HUES6 (cell line): ENCODE results near the gene DDX52.

Experiments used
- H3K27ac ChIP-seq: 2 replicates; pipeline ENCODE4 v1.7.0; 2013; ENCODE audit warnings: low read depth, mild to moderate bottlenecking, low read length, inconsistent platforms
- H3K27me3 ChIP-seq: 2 replicates; pipeline ENCODE4 v1.6.1; 2013; ENCODE audit warnings: low read length; ENCODE audit not compliant: control insufficient read depth, insufficient read depth
- H3K36me3 ChIP-seq: 2 replicates; pipeline ENCODE4 v1.6.1; 2013; ENCODE audit warnings: low read length; ENCODE audit not compliant: control insufficient read depth, insufficient read depth
- H3K4me1 ChIP-seq: 2 replicates; pipeline ENCODE4 v1.6.1; 2013; ENCODE audit warnings: low read length; ENCODE audit not compliant: control insufficient read depth, insufficient read depth
- H3K4me3 ChIP-seq: 2 replicates; pipeline ENCODE4 v1.5.1; 2013; ENCODE audit warnings: low read depth, low read length
- H3K9ac ChIP-seq: one replicate; pipeline ENCODE4 v1.6.1; 2013; ENCODE audit warnings: mild to moderate bottlenecking, low read length
- H3K9me3 ChIP-seq: 2 replicates; pipeline ENCODE4 v1.6.1; 2013; ENCODE audit warnings: low read depth, low read length; ENCODE audit not compliant: control insufficient read depth, insufficient read depth

DDX52 gene

GRCh38 chr17:37672548-37673078 lies 29.4 kb upstream of the DDX52 start:
- Histone ChIP-seq H3K9ac (no peak overlapping the region), H3K4me1 (peaks cover 4% of the 10 kb centered on the region; the same call in 1 of the 2 replicates), H3K27me3 (no peaks in the 10 kb centered on the region), H3K9me3 (no peaks in the 10 kb centered on the region), H3K4me3 (no peak overlapping the region), H3K36me3 (no peaks in the 10 kb centered on the region), H3K27ac (no peak overlapping the region)

- H3K4me3 ChIP-seq, result no peak overlapping the region
- H3K36me3 ChIP-seq, result no peaks in the 10 kb centered on the region
- no peak overlapping the region for H3K9ac ChIP-seq
- H3K27me3 ChIP-seq, result no peaks in the 10 kb centered on the region
- H3K9me3 ChIP-seq, result no peaks in the 10 kb centered on the region
- no peak overlapping the region for H3K27ac ChIP-seq
- peaks cover 4% of the 10 kb centered on the region; the same call in 1 of the 2 replicates for H3K4me1 ChIP-seq
Measured at GRCh38 chr17:37671824-37672547, 28.7 kb upstream of the DDX52 start.

- H3K4me1 ChIP-seq, result peaks cover 4% of the 10 kb centered on the region; the same call in 1 of the 2 replicates
- no peaks in the 10 kb centered on the region for H3K36me3 ChIP-seq
- H3K9me3 ChIP-seq, result no peaks in the 10 kb centered on the region
- H3K9ac ChIP-seq, result no peak overlapping the region
- no peak overlapping the region for H3K27ac ChIP-seq
- no peaks in the 10 kb centered on the region for H3K27me3 ChIP-seq
- no peak overlapping the region for H3K4me3 ChIP-seq
Measured at GRCh38 chr17:37671028-37671823, 28.0 kb upstream of the DDX52 start.

- Histone ChIP-seq H3K27me3 (no peaks in the 10 kb centered on the region), H3K27ac (no peak overlapping the region), H3K4me1 (peaks cover 17% of the 10 kb centered on the region), H3K9ac (no peak overlapping the region), H3K9me3 (no peaks in the 10 kb centered on the region), H3K36me3 (no peaks in the 10 kb centered on the region), H3K4me3 (no peak overlapping the region)
Measured at GRCh38 chr17:37667039-37667438, 23.8 kb upstream of the DDX52 start.

GRCh38 chr17:37664214-37664613 lies 21.0 kb upstream of the DDX52 start:
- H3K4me1 ChIP-seq, result peaks cover 12% of the 10 kb centered on the region
- no peak overlapping the region for H3K9ac ChIP-seq
- H3K27ac ChIP-seq, result no peak overlapping the region
- no peak overlapping the region for H3K4me3 ChIP-seq
- no peaks in the 10 kb centered on the region for H3K36me3 ChIP-seq
- no peaks in the 10 kb centered on the region for H3K9me3 ChIP-seq
- no peaks in the 10 kb centered on the region for H3K27me3 ChIP-seq

GRCh38 chr17:37662353-37662752 lies 19.1 kb upstream of the DDX52 start:
- Histone ChIP-seq H3K27me3 (no peaks in the 10 kb centered on the region), H3K27ac (no peak overlapping the region), H3K9me3 (no peaks in the 10 kb centered on the region), H3K36me3 (no peaks in the 10 kb centered on the region), H3K4me3 (no peak overlapping the region), H3K9ac (no peak overlapping the region), H3K4me1 (peaks cover 12% of the 10 kb centered on the region)

GRCh38 chr17:37661400-37662014 lies 18.3 kb upstream of the DDX52 start:
- Histone ChIP-seq H3K36me3 (no peaks in the 10 kb centered on the region), H3K27ac (no peak overlapping the region), H3K4me3 (no peak overlapping the region), H3K9me3 (no peaks in the 10 kb centered on the region), H3K27me3 (no peaks in the 10 kb centered on the region), H3K4me1 (peaks cover 12% of the 10 kb centered on the region), H3K9ac (no peak overlapping the region)

GRCh38 chr17:37659925-37660324 lies 16.7 kb upstream of the DDX52 start:
- Histone ChIP-seq H3K27me3 (no peaks in the 10 kb centered on the region), H3K36me3 (no peaks in the 10 kb centered on the region), H3K4me1 (peaks cover 12% of the 10 kb centered on the region), H3K9ac (no peak overlapping the region), H3K27ac (no peak overlapping the region), H3K4me3 (no peak overlapping the region), H3K9me3 (no peaks in the 10 kb centered on the region)

GRCh38 chr17:37657202-37657601 lies 14.0 kb upstream of the DDX52 start:
- H3K27me3 ChIP-seq, result no peaks in the 10 kb centered on the region
- H3K9me3 ChIP-seq, result no peaks in the 10 kb centered on the region
- peaks cover 2% of the 10 kb centered on the region for H3K4me1 ChIP-seq
- H3K36me3 ChIP-seq, result no peaks in the 10 kb centered on the region
- no peak overlapping the region for H3K4me3 ChIP-seq
- H3K9ac ChIP-seq, result no peak overlapping the region
- H3K27ac ChIP-seq, result no peak overlapping the region

GRCh38 chr17:37651849-37652248 lies 8.6 kb upstream of the DDX52 start:
- Histone ChIP-seq H3K4me1 (no peaks in the 10 kb centered on the region), H3K27ac (no peak overlapping the region), H3K9me3 (no peaks in the 10 kb centered on the region), H3K36me3 (no peaks in the 10 kb centered on the region), H3K4me3 (no peak overlapping the region), H3K27me3 (peaks cover 12% of the 10 kb centered on the region), H3K9ac (no peak overlapping the region)
